Testis (tissue), 3 donors: ENCODE data around the gene FOXO1. TPM values are rescaled to one million over a fixed set of nuclear protein-coding genes. Genes with fewer than 3 reads are reported as not detected.
A peak's percentile ranks its signal among the peaks of the same experiment; 100 is the strongest.

Experiments
- DNase-seq: peaks from one replicate; pipeline ENCODE4 v3.0.0-alpha.2; 2019
- H3K27ac ChIP-seq, 2 donors: fragments of 200-600 bp; sonication (generic); one replicate each; pipeline ENCODE4 v1.5.1; 2019
- H3K27me3 ChIP-seq: fragments of 200-600 bp; sonication (generic); one replicate; pipeline ENCODE4 v1.5.1; 2019
- H3K36me3 ChIP-seq: fragments of 200-600 bp; sonication (generic); one replicate; pipeline ENCODE4 v1.5.1; 2017; ENCODE audit warnings: low read depth; ENCODE audit errors: missing control alignments
- H3K4me1 ChIP-seq: fragments of 200-600 bp; sonication (generic); one replicate; pipeline ENCODE4 v1.5.1; 2019
- H3K4me3 ChIP-seq, 2 donors: fragments of 200-600 bp; sonication (generic); one replicate each; pipeline ENCODE4 v1.5.1; 2017 to 2019
- H3K9me3 ChIP-seq: fragments of 200-600 bp; sonication (generic); one replicate; pipeline ENCODE4 v1.5.1; 2017
- CTCF ChIP-seq, 3 experiments: fragments of 450-650 bp in 2 of 3; fragments of 200-600 bp in 1 of 3; sonication (generic) in 1 of 3; IDR thresholded peaks; one replicate each; pipeline ENCODE4 v1.5.1; 2016 to 2019; ENCODE audit warnings: antibody characterized with exemption in 3 of 3, mild to moderate bottlenecking in 2 of 3, moderate library complexity in 1 of 3
- POLR2A ChIP-seq: fragments of 450-650 bp; IDR thresholded peaks from one replicate; pipeline ENCODE4 v1.6.1; 2017; ENCODE audit warnings: antibody characterized with exemption, mild to moderate bottlenecking, moderate library complexity
- WGBS, 2 donors: methylation state at CpG; one replicate each; pipeline ENCODE4 v1.1.5; 2018; 5-methylcytosine and 5-hydroxymethylcytosine counted together
- intact Hi-C: fragments of 100-400 bp; cut with DNase I; formaldehyde crosslinking; loops from one replicate; pipeline ENCODE4 v1.15.1; 2023; ENCODE audit warnings: low total_unique reads
- polyA plus RNA-seq: library from polyadenylated mRNA; stranded (reverse); fragments of 350-450 nt; fragmentation: Illumina TruSeq; extraction: RNeasy Lipid Tissue Mini Kit (QIAGEN cat#74804); gene quantifications from one replicate; pipeline ENCODE4 v1.2.3, GENCODE V29; 2014; ENCODE audit warnings: low read depth, low replicate concordance; ENCODE audit not compliant: insufficient read depth
- total RNA-seq, 2 donors: library from RNA; depleted of rRNA; stranded (reverse); fragments of >200 nt; gene quantifications; one replicate each; pipeline ENCODE4 v1.2.3, GENCODE V29; 2016

The FOXO1 gene
- total and polyA plus RNA-seq, 3 donors from 2014 or later, result 19.5 to 58.7 (median 52.2) TPM

DNA sequence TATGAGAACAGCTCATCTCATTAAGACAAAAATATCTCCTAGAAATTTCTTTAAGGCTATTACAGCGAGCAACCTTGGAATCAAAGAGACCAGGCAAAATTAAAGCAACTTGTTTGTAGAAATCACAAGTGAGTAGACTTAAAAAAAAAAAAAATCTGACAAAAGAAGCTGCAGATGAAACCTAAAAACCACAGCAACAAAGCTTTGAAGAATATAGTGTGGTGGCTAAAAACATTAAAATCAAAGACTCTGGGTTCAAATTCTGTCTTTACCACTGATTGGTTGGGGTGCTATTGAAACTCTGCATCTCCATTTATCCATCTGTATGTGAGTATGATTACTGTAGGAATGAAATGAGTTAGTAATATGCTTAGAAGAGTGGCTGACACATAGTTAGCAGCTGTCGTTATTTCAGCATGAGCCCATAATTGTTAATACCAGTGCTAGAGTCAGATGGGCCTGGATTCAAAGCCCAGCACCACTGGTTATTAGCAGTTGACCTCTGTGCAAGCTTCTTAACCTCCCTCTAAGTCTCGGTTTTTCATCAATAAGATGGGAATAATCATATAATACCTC, 157.6 kb downstream of the FOXO1 start:
- Histone ChIP-seq H3K27me3 (no peaks in the 10 kb centered on the region), H3K4me3 (no peak overlapping the region), H3K36me3 (no peaks in the 10 kb centered on the region), H3K27ac (peak overlapping the region in 1 of 2 donors; percentile 18), H3K9me3 (no peaks in the 10 kb centered on the region), H3K4me1 (no peaks in the 10 kb centered on the region)
- TF ChIP-seq POLR2A (no peak), CTCF (IDR thresholded peaks at IDR 0.05) (no peak)
- intact Hi-C loops, result no loop called here
- DNase-seq, result no peak
- 63 to 65% methylated on average over 3 of the region's 3 CpGs for WGBS, 2 donors

GRCh38 chr13:40508127-40508526, 158.3 kb downstream of the FOXO1 start:
- Histone ChIP-seq H3K36me3 (no peaks in the 10 kb centered on the region), H3K9me3 (no peaks in the 10 kb centered on the region), H3K4me3 (no peak overlapping the region), H3K27me3 (no peaks in the 10 kb centered on the region), H3K27ac (peak overlapping the region in 1 of 2 donors; percentile 18), H3K4me1 (no peaks in the 10 kb centered on the region)
- TF ChIP-seq CTCF (IDR thresholded peaks at IDR 0.05), result no peak
- no peak for TF ChIP-seq POLR2A
- intact Hi-C loops, result no loop called here
- no peak for DNase-seq
- 50 to 58% methylated on average over 3 of the region's 3 CpGs for WGBS, 2 donors

DNA sequence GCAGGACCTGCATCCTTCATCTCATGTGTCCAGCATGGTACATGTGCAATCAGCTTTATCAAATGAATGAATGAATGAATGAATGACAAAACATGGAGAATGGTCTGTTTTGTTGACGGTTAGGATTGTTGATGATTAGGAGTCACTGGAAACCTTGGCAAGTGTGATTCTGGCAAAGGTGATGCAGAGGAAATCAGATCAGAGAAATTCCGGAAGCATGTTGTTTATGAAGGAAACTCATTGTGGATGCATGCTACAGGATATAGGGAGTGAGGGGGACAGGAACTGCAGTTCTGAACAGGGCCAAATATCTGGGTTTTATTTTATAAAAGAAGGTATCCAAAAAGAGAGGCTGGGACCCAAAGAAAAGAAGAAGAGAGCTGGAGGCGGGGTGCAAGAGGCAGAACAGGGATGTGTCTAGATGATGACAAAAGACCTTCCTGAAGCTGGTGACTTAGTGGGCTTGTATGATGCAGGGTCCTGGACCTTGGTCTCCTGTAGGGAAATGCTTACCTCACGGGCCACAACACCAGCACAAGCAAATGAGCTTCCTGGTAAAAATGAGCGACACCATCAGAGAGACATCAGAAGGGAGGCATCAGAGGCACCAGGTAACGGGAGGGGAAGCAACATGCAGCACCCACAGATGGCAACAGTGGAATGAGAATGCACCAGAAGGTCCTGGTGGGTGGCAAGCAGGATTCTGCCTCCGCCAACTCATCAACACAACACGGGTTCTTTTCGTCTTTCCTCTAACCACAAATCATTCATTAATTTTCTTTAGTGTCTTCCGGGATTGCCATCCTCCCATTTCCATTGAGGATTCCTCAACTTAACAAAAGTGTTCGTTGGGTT, 159.6 kb downstream of the FOXO1 start:
- no peak for DNase-seq
- Histone ChIP-seq H3K27me3 (no peaks in the 10 kb centered on the region), H3K4me1 (no peaks in the 10 kb centered on the region), H3K36me3 (no peaks in the 10 kb centered on the region), H3K27ac (no peak overlapping the region), H3K9me3 (no peaks in the 10 kb centered on the region), H3K4me3 (no peak overlapping the region)
- TF ChIP-seq CTCF (IDR thresholded peaks at IDR 0.05), result no peak
- 83 to 90% methylated on average over 11 of the region's 11 CpGs for WGBS, 2 donors
- intact Hi-C loops, result no loop called here

Other genes starting within 250 kb of the FOXO1 start
- 10 to 100 TPM; 27.7 to 31.0 TPM for gene MRPS31, start 104.5 kb upstream of the FOXO1 start, total RNA-seq
- gene MRPS31, start 104.5 kb upstream of the FOXO1 start, polyA plus RNA-seq, result 22.3 TPM
- gene SLC25A15, start 123.0 kb upstream of the FOXO1 start, total RNA-seq, result 10 to 100 TPM; 35.7 to 42.1 TPM
- gene SLC25A15, start 123.0 kb upstream of the FOXO1 start, polyA plus RNA-seq, result 22.1 TPM